Keratinocyte (primary cell): Measurements from ENCODE around the gene ARVCF. TPM values are rescaled to one million over a fixed set of nuclear protein-coding genes. Genes with fewer than 3 reads are reported as not detected.

Experiments used
- DNase-seq: peaks from one replicate; pipeline ENCODE4 v3.0.0-alpha.2; 2011; ENCODE audit warnings: low read depth, missing footprints, low spot score
- FAIRE-seq: peaks from 2 replicates; lab custom pipeline; 2011; peaks lifted over from hg19 to GRCh38; lab: Jason Lieb, UNC
- H2AFZ ChIP-seq: 2 replicates; pipeline ENCODE4 v1.6.0; 2012; ENCODE audit warnings: low read length, control low read depth, inconsistent platforms; ENCODE audit not compliant: control insufficient read depth
- H3K27ac ChIP-seq: 2 replicates; pipeline ENCODE4 v1.5.1; 2011; ENCODE audit warnings: low read length; ENCODE audit not compliant: control insufficient read depth, insufficient read depth
- H3K27me3 ChIP-seq: 3 replicates; pipeline ENCODE4 v1.6.0; 2011; ENCODE audit warnings: low read length; ENCODE audit not compliant: control insufficient read depth, insufficient read depth; ENCODE audit errors: extremely low read depth
- H3K36me3 ChIP-seq, 2 experiments: 2 replicates in 1 of 2; 3 replicates in 1 of 2; pipeline ENCODE4 v1.5.1; 2011; ENCODE audit warnings: low read length in 2 of 2, mild to moderate bottlenecking in 1 of 2; ENCODE audit not compliant: control insufficient read depth in 2 of 2, insufficient read depth in 2 of 2; ENCODE audit errors: extremely low read depth in 1 of 2
- H3K4me1 ChIP-seq: 3 replicates; pipeline ENCODE4 v1.5.1; 2011; ENCODE audit warnings: low read length; ENCODE audit not compliant: control insufficient read depth, insufficient read depth; ENCODE audit errors: extremely low read depth
- H3K4me2 ChIP-seq: 3 replicates; pipeline ENCODE4 v1.6.0; 2011; ENCODE audit warnings: low read depth, low read length; ENCODE audit not compliant: control insufficient read depth, insufficient read depth; ENCODE audit errors: extremely low read depth
- H3K4me3 ChIP-seq, 3 experiments: fragments of 200-600 bp in 1 of 3; sonication (generic) in 1 of 3; 2 replicates in 2 of 3; 3 replicates in 1 of 3; pipeline ENCODE4 v1.5.1; 2011 to 2016; ENCODE audit warnings: low read length in 3 of 3, mild to moderate bottlenecking in 3 of 3, control low read depth in 2 of 3, inconsistent platforms in 1 of 3, low read depth in 1 of 3, mixed read lengths in 1 of 3, mixed run types in 1 of 3, moderate library complexity in 1 of 3; ENCODE audit not compliant: control insufficient read depth in 2 of 3, insufficient read depth in 2 of 3; ENCODE audit errors: extremely low read depth in 1 of 3
- H3K79me2 ChIP-seq: 2 replicates; pipeline ENCODE4 v1.6.0; 2012; ENCODE audit warnings: low read length; ENCODE audit not compliant: control insufficient read depth, insufficient read depth
- H3K9ac ChIP-seq: 3 replicates; pipeline ENCODE4 v1.6.0; 2011; ENCODE audit warnings: low read length; ENCODE audit not compliant: control insufficient read depth, insufficient read depth; ENCODE audit errors: extremely low read depth
- H3K9me1 ChIP-seq: 3 replicates; pipeline ENCODE4 v1.6.0; 2011; ENCODE audit warnings: low read length; ENCODE audit not compliant: control insufficient read depth, insufficient read depth; ENCODE audit errors: extremely low read depth
- H3K9me3 ChIP-seq: 2 replicates; pipeline ENCODE4 v1.5.1; 2012; ENCODE audit warnings: low read depth, low read length; ENCODE audit not compliant: control insufficient read depth
- H4K20me1 ChIP-seq: 3 replicates; pipeline ENCODE4 v1.6.0; 2011; ENCODE audit warnings: low read length; ENCODE audit not compliant: control insufficient read depth, insufficient read depth; ENCODE audit errors: extremely low read depth
- CTCF ChIP-seq, 3 experiments: IDR thresholded peaks in 1 of 3; conservative IDR thresholded peaks in 1 of 3; optimal IDR thresholded peaks in 1 of 3; 2 replicates in 2 of 3; 3 replicates in 1 of 3; pipeline versions ENCODE3 to v1.5.1; 2011; ENCODE audit warnings: low read length in 3 of 3, mild to moderate bottlenecking in 3 of 3, moderate library complexity in 2 of 3, control low read depth in 1 of 3, inconsistent platforms in 1 of 3; ENCODE audit not compliant: insufficient read depth in 2 of 3; ENCODE audit errors: extremely low read depth in 1 of 3
- EZH2 ChIP-seq: IDR thresholded peaks from one replicate; pipeline ENCODE4 v1.6.1; 2012; ENCODE audit warnings: inconsistent platforms, mild to moderate bottlenecking, low read length, moderate library complexity
- dilution Hi-C: fragments of 300-500 bp; cut with MboI; formaldehyde crosslinking; loops from one replicate; pipeline ENCODE4 v1.7.0; 2020; ENCODE audit warnings: low sequenced_read_pairs; ENCODE audit not compliant: extremely low pct_ligation_motif_present
- polyA plus RNA-seq, 5 experiments: library from polyadenylated mRNA; depleted of rRNA in 3 of 5; stranded (reverse) in 3 of 5; stranded (forward) in 1 of 5; unstranded in 1 of 5; fragments of >200 nt; gene quantifications; 1 replicate in 1 of 5; 2 replicates in 3 of 5; 3 replicates in 1 of 5; pipeline versions ENCODE4 v1.2.1 to v1.2.3, GENCODE V29; 2011 to 2012; ENCODE audit warnings: missing spikeins in 2 of 5, low read depth in 1 of 5, low replicate concordance in 1 of 5

ARVCF gene
- polyA plus RNA-seq, 1 donor (not counting 4 experiments of a cell fraction or from before 2014, with no cell fraction given) = 5.7 TPM

GRCh38 chr22:19929586-19930550 is 86.8 kb downstream of the ARVCF start:
- no peaks in the 10 kb centered on the region for H3K9me3 ChIP-seq
- no peaks in the 10 kb centered on the region for H3K27me3 ChIP-seq
- no peaks in the 10 kb centered on the region for H4K20me1 ChIP-seq
- dilution Hi-C loops = no loop called here
- H3K9ac ChIP-seq = no peak overlapping the region
- no peak overlapping the region for H3K4me3 ChIP-seq
- no peak overlapping the region for H2AFZ ChIP-seq
- H3K4me2 ChIP-seq = no peak overlapping the region
- TF ChIP-seq EZH2 = no peak
- TF ChIP-seq CTCF (optimal IDR thresholded peaks at IDR 0.05 in 1 of 3, IDR thresholded peaks at IDR 0.05 in 1 of 3, conservative IDR thresholded peaks at IDR 0.05 in 1 of 3; ENCODE audit: extremely low read depth in 1 of 3, insufficient read depth in 2 of 3, low read length in 3 of 3) = no peak
- H3K9me1 ChIP-seq = no peaks in the 10 kb centered on the region
- FAIRE-seq (no peak), DNase-seq (no peak)
- H3K79me2 ChIP-seq = no peaks in the 10 kb centered on the region
- H3K36me3 ChIP-seq = peaks cover 2 to 3% of the 10 kb centered on the region in 2 experiments
- H3K27ac ChIP-seq = no peak overlapping the region
- H3K4me1 ChIP-seq = no peaks in the 10 kb centered on the region

GRCh38 chr22:19928207-19928606 is 88.4 kb downstream of the ARVCF start:
- no peak overlapping the region for H2AFZ ChIP-seq
- TF ChIP-seq EZH2 = no peak
- no peak for TF ChIP-seq CTCF (optimal IDR thresholded peaks at IDR 0.05 in 1 of 3, IDR thresholded peaks at IDR 0.05 in 1 of 3, conservative IDR thresholded peaks at IDR 0.05 in 1 of 3; ENCODE audit: extremely low read depth in 1 of 3, insufficient read depth in 2 of 3, low read length in 3 of 3)
- no peak overlapping the region for H3K4me2 ChIP-seq
- no peak for DNase-seq
- H3K27me3 ChIP-seq = no peaks in the 10 kb centered on the region
- H3K36me3 ChIP-seq = peaks cover 2 to 3% of the 10 kb centered on the region in 2 experiments
- no peak overlapping the region for H3K9ac ChIP-seq
- no peaks in the 10 kb centered on the region for H3K4me1 ChIP-seq
- no peaks in the 10 kb centered on the region for H3K79me2 ChIP-seq
- no peak overlapping the region for H3K27ac ChIP-seq
- no peaks in the 10 kb centered on the region for H3K9me1 ChIP-seq
- no peak overlapping the region for H3K4me3 ChIP-seq
- no peak for FAIRE-seq
- no peaks in the 10 kb centered on the region for H3K9me3 ChIP-seq
- dilution Hi-C loops = no loop called here
- H4K20me1 ChIP-seq = no peaks in the 10 kb centered on the region
